ENCODE measurements around the gene DRICH1.
"Not testable (repeated sequence)": the region's sequence is repeated elsewhere in the genome, so short reads cannot be mapped to it uniquely, and the experiment has no call there.

Gene DRICH1

DNA sequence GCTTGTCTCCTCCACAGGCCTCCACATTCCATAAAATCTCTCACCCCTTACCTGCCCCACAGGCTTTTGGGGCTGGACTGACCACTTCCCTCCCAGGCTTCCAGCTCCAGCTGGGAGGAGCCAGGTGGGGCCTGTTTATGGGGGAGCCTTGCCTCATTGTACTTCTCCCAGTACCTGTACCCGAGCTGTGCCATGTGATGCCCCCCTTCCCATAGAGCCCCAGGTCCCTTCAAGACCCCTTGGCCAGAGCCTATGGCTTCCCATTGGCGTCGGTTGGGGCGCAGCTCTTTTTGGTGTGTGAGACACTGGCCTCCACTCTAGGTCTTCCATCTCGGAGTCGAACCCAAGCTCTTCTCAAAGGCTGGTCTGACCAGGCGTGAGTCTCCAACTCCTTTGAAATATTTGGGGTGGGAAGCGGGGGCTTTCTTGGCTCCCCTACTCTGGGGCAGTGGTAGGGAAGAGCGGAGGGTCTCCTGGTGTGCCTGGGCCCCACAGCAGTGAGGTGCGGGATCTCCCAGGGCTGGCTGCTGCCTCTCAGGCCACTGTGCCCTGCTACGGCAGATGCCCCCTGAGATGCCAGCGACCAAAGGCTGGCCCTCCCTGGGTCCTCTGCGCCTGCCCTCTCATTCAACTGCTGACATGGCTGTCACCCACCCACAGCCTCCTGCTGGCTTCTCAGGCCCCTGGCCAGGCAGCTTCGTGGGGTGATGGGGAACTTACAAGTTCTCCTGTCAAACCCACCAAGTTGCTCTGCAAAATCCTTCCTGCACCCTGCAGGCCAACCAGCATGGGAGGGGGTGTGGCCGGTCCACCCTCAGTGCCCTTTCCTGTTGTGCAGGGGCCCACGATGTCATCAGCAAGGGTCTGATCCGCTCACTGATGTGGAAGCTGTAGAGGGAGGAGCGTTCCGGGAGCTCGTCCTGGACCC is 25.7 kb downstream of the DRICH1 start:
- no peak overlapping the region for H3K4me3 ChIP-seq (ENCODE audit: low read depth, low read length)
- DNase-seq (ENCODE audit: low read depth), result no peak

GRCh38 chr22:23604939-23605712 is 27.0 kb downstream of the DRICH1 start:
- DNase-seq (ENCODE audit: low read depth), result no peak
- no peak overlapping the region for H3K4me3 ChIP-seq (ENCODE audit: low read depth, low read length)

DNA sequence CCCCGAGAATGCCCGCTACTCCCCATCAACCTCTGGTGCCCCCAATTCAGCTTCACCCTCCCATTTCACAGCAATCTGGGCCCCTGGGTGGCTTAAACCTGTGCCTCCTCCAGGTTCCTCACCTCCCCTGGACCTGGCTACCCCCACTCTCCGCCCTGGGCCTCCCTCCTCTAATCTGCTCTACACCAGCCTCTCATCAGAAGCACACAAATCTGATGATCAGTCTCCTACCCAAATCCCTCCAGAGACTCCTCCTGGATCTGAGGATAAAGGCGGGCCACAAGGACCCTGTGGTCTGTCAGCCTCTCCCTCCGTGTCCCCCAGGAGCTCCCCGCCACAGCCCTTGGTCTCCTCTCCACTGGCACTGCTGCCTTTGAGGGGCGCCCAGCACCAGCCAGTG is 28.9 kb downstream of the DRICH1 start:
- DNase-seq (ENCODE audit: low read depth), result no peak
- H3K4me3 ChIP-seq (ENCODE audit: low read depth, low read length), result no peak overlapping the region

DNA sequence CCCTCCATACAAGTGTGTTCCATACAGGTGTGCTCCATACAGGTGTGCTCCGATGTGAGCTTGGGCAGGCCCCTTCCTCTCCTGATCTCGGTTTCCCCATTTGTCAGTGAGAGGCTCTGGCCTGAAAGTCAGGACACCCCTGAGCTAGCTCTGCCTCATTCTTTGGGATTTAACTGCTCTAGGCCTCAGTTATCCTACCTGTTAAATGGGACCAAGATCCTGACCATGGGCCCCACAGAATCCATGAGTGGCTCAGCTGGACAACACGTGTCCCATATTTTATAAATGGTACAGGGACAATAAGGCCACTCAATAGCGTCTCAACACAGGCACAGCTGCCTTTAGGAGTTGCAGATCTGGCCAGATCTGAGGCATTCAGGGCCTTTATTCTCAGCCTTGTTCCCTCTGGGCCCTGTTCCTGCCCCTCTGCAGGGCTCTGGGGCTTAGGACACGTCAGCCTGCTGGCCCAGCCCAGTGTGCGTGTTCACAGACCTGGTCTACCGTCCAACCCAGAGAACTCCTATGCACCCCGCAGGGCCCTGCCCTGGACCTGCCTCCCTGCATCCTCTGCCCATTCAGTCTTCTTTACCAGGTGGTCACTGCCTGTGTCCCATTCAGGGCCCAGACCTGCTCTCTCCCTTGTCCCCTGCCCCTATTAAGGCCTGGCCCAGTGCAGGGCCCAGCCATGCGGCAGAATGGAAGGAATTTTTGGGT is 33.2 kb downstream of the DRICH1 start:
- no peak overlapping the region for H3K4me3 ChIP-seq (ENCODE audit: low read depth, low read length)
- DNase-seq (ENCODE audit: low read depth), result no peak

DNA sequence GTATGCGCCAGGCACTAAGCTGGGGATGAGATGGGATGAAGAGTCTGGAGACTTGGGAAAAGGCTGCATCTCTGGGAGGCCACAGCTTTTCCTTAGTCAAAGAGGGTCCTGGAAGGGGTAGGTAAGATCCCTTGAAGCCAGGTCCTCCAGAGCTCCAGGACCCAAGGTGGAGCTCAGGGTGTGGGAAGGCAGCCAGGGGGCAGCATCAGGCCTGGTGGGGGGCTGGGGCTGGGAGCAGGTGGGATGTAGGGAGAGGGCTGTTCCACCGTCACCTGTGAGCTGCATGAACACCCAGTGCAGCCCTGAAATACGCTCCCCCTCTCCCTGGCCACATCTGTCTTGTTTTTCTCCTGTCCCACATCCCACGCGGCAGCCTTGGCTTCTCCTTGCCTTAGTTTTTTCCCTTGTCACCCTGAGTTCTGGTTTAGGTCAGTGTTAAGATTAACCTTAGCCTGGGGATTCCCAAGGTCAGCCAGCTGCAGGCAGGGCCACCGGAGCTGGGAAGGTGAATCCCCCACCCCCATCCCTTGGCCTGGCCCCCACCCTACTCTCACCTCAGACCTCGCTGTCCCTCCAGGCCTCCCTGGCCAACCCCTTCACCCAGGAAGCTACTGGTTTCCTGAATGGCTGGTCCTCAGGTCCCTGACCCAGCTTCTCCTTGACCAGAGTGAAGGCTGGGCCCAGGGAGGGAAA is 34.4 kb downstream of the DRICH1 start:
- DNase-seq (ENCODE audit: low read depth); H3K4me3 ChIP-seq (ENCODE audit: low read depth, low read length): not testable (repeated sequence)

- not testable (repeated sequence) for DNase-seq (ENCODE audit: low read depth); H3K4me3 ChIP-seq (ENCODE audit: low read depth, low read length)
These were observed 36.2 kb downstream of the DRICH1 start for GRCh38 chr22:23595904-23596303.

GRCh38 chr22:23591846-23592245 is 40.3 kb downstream of the DRICH1 start:
- H3K4me3 ChIP-seq (ENCODE audit: low read depth, low read length), result no peak overlapping the region
- DNase-seq (ENCODE audit: low read depth), result no peak

DNA sequence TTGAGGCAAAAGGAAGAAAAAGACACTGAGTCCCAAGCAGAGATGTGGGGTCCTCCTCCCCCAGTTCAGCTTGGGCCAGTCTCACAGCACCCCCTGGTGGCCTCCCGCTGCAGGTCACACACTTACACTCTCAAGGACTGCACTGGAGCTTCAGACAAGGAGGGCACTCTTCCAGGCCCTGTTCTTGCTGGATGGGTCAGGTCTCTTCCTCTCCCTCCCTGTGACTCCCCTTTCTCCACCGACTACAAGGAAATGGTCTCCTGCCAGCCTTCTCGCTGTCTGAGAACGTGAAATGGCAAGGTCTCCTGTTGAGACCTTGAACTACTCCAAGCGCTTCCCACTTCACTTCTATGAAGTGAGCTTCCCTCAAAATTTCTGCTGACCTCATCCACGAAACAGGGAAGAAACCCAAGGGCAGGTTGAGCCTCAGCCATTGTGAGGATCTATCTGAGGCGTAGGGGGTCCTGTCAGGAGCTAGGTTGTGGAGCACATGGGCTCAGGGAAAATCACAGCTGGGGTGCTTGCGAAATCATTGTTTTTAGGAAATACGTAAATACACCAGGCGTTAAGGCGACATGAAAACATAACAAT is 40.8 kb downstream of the DRICH1 start:
- H3K4me3 ChIP-seq (ENCODE audit: low read depth, low read length), result no peak overlapping the region

DNA sequence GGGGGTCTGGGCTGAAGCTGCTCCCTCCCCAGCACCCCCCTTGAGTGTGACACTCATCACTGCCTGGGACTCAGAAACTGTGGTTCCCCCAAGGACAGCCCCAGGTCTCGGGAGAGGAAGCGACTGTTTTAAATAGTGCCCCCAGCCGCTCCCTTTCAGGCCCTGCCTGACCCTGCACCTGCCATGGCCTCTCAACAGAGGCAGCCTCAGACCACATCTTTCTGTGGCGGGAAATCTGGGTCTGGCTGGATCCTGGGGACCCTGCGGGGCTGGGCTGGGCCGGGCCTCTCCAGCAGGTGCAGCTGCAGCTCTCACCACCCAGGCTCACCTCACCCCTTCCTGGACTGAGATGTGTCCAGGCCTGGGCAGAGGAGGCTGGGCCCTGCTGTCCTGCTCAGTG is 48.3 kb downstream of the DRICH1 start:
- no peak overlapping the region for H3K4me3 ChIP-seq (ENCODE audit: low read depth, low read length)
- no peak for DNase-seq (ENCODE audit: low read depth)

More for the DNA sequence above, 40.8 kb downstream of the DRICH1 start:
- DNase-seq (ENCODE audit: low read depth), result peak; percentile 4

GRCh38 chr22:23583153-23583552 is 49.0 kb downstream of the DRICH1 start:
- DNase-seq (ENCODE audit: low read depth), result no peak
- H3K4me3 ChIP-seq (ENCODE audit: low read depth, low read length), result no peak overlapping the region

- DNase-seq (ENCODE audit: low read depth), result no peak
- H3K4me3 ChIP-seq (ENCODE audit: low read depth, low read length), result no peak overlapping the region
These were observed 50.9 kb downstream of the DRICH1 start for GRCh38 chr22:23581260-23581650.

GRCh38 chr22:23580576-23581259 is 51.4 kb downstream of the DRICH1 start:
- no peak overlapping the region for H3K4me3 ChIP-seq (ENCODE audit: low read depth, low read length)
- DNase-seq (ENCODE audit: low read depth), result no peak

DNA sequence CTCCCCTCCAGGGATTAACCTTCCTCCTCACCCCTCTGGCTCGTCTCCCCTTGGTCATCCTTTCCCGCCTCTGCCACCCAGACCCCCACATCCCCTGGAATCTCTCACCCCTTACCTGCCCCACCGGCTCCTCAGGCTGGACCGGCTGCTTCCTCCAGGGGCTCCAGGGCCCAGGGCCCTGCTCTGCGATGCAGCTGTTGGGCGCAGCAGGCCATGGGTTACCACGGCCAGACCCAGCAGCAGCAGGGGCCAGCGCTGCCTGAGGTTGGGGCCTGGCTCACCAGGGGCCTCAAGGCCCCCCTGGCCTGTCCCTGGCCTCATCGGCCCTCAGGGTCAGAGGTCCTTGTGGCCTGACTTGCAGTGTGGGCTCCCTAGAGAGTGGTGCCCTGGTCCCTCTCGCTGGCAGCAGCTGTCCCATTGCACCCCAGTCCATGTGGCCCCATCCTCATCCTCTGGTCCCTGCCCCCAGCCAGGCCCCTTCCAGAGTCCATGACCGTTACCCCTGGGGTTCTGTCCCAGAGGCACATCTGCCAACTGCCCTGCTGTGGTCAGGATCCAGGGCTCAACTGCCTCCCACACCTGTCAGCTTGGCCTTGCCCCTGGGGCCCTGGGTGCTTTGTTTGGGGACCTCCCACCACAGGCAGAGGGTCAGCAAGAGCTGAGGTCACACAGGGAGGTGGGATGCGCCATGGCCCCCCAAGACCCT is 52.1 kb downstream of the DRICH1 start, which contains the start of gene IGLL1:
IGLL1 (minus strand) TSS at position 421 of the 706 bp plus-strand sequence; CDS start at position 321, 100 bp downstream.
- no peak for DNase-seq (ENCODE audit: low read depth)
- no peak within 1 kb of the TSS for H3K4me3 ChIP-seq (ENCODE audit: low read depth, low read length)

GRCh38 chr22:23579280-23579679 is 52.8 kb downstream of the DRICH1 start:
- H3K4me3 ChIP-seq (ENCODE audit: low read depth, low read length), result no peak overlapping the region
- no peak for DNase-seq (ENCODE audit: low read depth)

- no peak overlapping the region for H3K4me3 ChIP-seq (ENCODE audit: low read depth, low read length)
- no peak for DNase-seq (ENCODE audit: low read depth)
These were observed 53.8 kb downstream of the DRICH1 start for GRCh38 chr22:23578306-23578705.

GRCh38 chr22:23576681-23577080 is 55.4 kb downstream of the DRICH1 start:
- no peak for DNase-seq (ENCODE audit: low read depth)
- H3K4me3 ChIP-seq (ENCODE audit: low read depth, low read length), result no peak overlapping the region

GRCh38 chr22:23575601-23576000 is 56.5 kb downstream of the DRICH1 start:
- no peak for DNase-seq (ENCODE audit: low read depth)
- no peak overlapping the region for H3K4me3 ChIP-seq (ENCODE audit: low read depth, low read length)

GRCh38 chr22:23574877-23575276 is 57.2 kb downstream of the DRICH1 start:
- no peak overlapping the region for H3K4me3 ChIP-seq (ENCODE audit: low read depth, low read length)
- no peak for DNase-seq (ENCODE audit: low read depth)

Measured in skeletal muscle cell (primary cell).